Right atrium auricular region (tissue), 2 donors: ENCODE measurements around the gene EML6. TPM values are rescaled to one million over a fixed set of nuclear protein-coding genes. Genes with fewer than 3 reads are reported as not detected.

Source experiments
- DNase-seq: peaks from one replicate; pipeline ENCODE4 v3.0.0-alpha.2; 2019; ENCODE audit warnings: low spot score
- H3K27ac ChIP-seq, 2 donors: fragments of 200-600 bp; sonication (generic); 1 replicate in 1 of 2; 2 replicates in 1 of 2; pipeline ENCODE4 v1.5.1; 2016 to 2019
- H3K27me3 ChIP-seq, 2 donors: fragments of 200-600 bp; sonication (generic); one replicate each; pipeline versions ENCODE4 v1.5.1 to v1.6.0; 2017 to 2019
- H3K36me3 ChIP-seq: fragments of 200-600 bp; sonication (generic); one replicate; pipeline ENCODE4 v1.5.1; 2016
- H3K4me1 ChIP-seq, 2 donors: fragments of 200-600 bp; sonication (generic); one replicate each; pipeline versions ENCODE4 v1.5.1 to v1.6.0; 2017 to 2019
- H3K4me3 ChIP-seq, 2 donors: fragments of 200-600 bp; sonication (generic); 1 replicate in 1 of 2; 2 replicates in 1 of 2; pipeline ENCODE4 v1.5.1; 2017 to 2019; ENCODE audit warnings: mild to moderate bottlenecking in 1 of 2, moderate library complexity in 1 of 2
- H3K9me3 ChIP-seq, 2 donors: fragments of 200-600 bp; sonication (generic); one replicate each; pipeline ENCODE4 v1.5.1; 2019
- CTCF ChIP-seq, 2 donors: fragments of 200-600 bp; sonication (generic); IDR thresholded peaks; one replicate each; pipeline ENCODE4 v1.5.1; 2019; ENCODE audit warnings: antibody characterized with exemption in 2 of 2
- total RNA-seq, 2 donors: library from RNA; depleted of rRNA; stranded (reverse); fragments of >200 nt; gene quantifications; one replicate each; pipeline ENCODE4 v1.1.0, GENCODE V29; 2016

The EML6 gene
- total RNA-seq, 2 donors from 2014 or later: 1.1 to 1.2 TPM

GRCh38 chr2:54947136-54947535 lies 223.7 kb downstream of the EML6 start:
- no peak for DNase-seq
- Histone ChIP-seq H3K4me3 (no peak overlapping the region), H3K4me1 (peaks cover 0 to 9% of the 10 kb centered on the region in 2 donors), H3K27ac (no peak overlapping the region), H3K9me3 (no peaks in the 10 kb centered on the region), H3K36me3 (no peaks in the 10 kb centered on the region), H3K27me3 (no peaks in the 10 kb centered on the region)
- no peak for TF ChIP-seq CTCF (IDR thresholded peaks at IDR 0.05)

- H3K27ac ChIP-seq: no peak overlapping the region
- no peaks in the 10 kb centered on the region for H3K9me3 ChIP-seq
- DNase-seq: no peak
- no peak for TF ChIP-seq CTCF (IDR thresholded peaks at IDR 0.05)
- peaks cover 0 to 9% of the 10 kb centered on the region in 2 donors for H3K4me1 ChIP-seq
- H3K27me3 ChIP-seq: no peaks in the 10 kb centered on the region
- no peak overlapping the region for H3K4me3 ChIP-seq
- H3K36me3 ChIP-seq: no peaks in the 10 kb centered on the region
Measured at GRCh38 chr2:54947646-54948045, 224.2 kb downstream of the EML6 start.

- Histone ChIP-seq H3K27ac (no peak overlapping the region), H3K4me3 (no peak overlapping the region)
- DNase-seq: no peak
Measured at GRCh38 chr2:54948120-54948519, 224.7 kb downstream of the EML6 start.

GRCh38 chr2:54949431-54949830 lies 226.0 kb downstream of the EML6 start:
- DNase-seq: no peak
- Histone ChIP-seq H3K9me3 (no peaks in the 10 kb centered on the region), H3K27me3 (no peaks in the 10 kb centered on the region), H3K27ac (no peak overlapping the region), H3K36me3 (no peaks in the 10 kb centered on the region), H3K4me1 (peaks cover 0 to 9% of the 10 kb centered on the region in 2 donors), H3K4me3 (no peak overlapping the region)
- TF ChIP-seq CTCF (IDR thresholded peaks at IDR 0.05): no peak

More at GRCh38 chr2:54948120-54948519, 224.7 kb downstream of the EML6 start:
- no peaks in the 10 kb centered on the region for H3K9me3 ChIP-seq
- TF ChIP-seq CTCF (IDR thresholded peaks at IDR 0.05): no peak
- H3K4me1 ChIP-seq: peaks cover 0 to 9% of the 10 kb centered on the region in 2 donors
- H3K27me3 ChIP-seq: no peaks in the 10 kb centered on the region
- no peaks in the 10 kb centered on the region for H3K36me3 ChIP-seq

DNA sequence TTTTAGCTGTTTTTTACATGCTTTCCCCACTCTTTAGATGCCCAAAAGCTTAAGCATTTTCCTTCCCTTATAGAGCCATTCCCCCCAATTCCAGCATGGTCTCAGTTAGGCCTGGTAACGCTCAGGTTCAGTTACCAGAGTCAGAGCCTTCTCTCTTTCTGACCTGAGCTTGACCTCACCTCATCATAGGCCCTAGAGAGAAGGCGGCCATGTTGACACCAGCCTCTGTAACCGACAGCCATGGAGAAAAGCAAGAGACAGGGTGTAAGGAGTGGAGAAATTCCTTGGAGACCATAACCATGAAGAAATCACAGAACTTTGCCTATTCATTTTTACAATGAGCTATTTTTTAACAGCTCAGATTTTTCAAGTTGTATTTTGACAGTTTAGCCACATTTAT lies 227.3 kb downstream of the EML6 start:
- Histone ChIP-seq H3K4me3 (no peak overlapping the region), H3K27ac (no peak overlapping the region), H3K36me3 (no peaks in the 10 kb centered on the region), H3K27me3 (no peaks in the 10 kb centered on the region), H3K4me1 (peaks cover 0 to 4% of the 10 kb centered on the region in 2 donors), H3K9me3 (no peaks in the 10 kb centered on the region)
- no peak for DNase-seq
- no peak for TF ChIP-seq CTCF (IDR thresholded peaks at IDR 0.05)

GRCh38 chr2:54952425-54952824 lies 229.0 kb downstream of the EML6 start:
- Histone ChIP-seq H3K9me3 (no peaks in the 10 kb centered on the region), H3K27me3 (no peaks in the 10 kb centered on the region), H3K27ac (no peak overlapping the region), H3K4me1 (no peaks in the 10 kb centered on the region), H3K36me3 (no peaks in the 10 kb centered on the region), H3K4me3 (no peak overlapping the region)
- no peak for DNase-seq
- TF ChIP-seq CTCF (IDR thresholded peaks at IDR 0.05): no peak
